Cardiac fibroblast (primary cell): Measurements from ENCODE around the gene PEAR1.

Experiments
- DNase-seq, 2 donors: peaks; one replicate each; pipeline versions ENCODE4 v3.0.0 to v3.0.0-alpha.2; 2010; ENCODE audit warnings: low read depth in 2 of 2
- H3K4me3 ChIP-seq, 2 donors: replicated peaks in 1 of 2; 1 replicate in 1 of 2; 2 replicates in 1 of 2; pipeline ENCODE4 v1.5.1; 2011; ENCODE audit warnings: low read depth in 2 of 2, low read length in 2 of 2, mild to moderate bottlenecking in 2 of 2, moderate library complexity in 1 of 2
- CTCF ChIP-seq: IDR thresholded peaks from one replicate; pipeline ENCODE4 v1.5.1; 2011; ENCODE audit warnings: low read depth, mild to moderate bottlenecking, low read length, inconsistent platforms

The PEAR1 gene

GRCh38 chr1:156864796-156865195 is 28.7 kb upstream of the PEAR1 start:
- no peak for TF ChIP-seq CTCF
- no peak overlapping the region for H3K4me3 ChIP-seq
- no peak for DNase-seq

GRCh38 chr1:156865258-156865657 is 28.3 kb upstream of the PEAR1 start:
- no peak overlapping the region for H3K4me3 ChIP-seq
- DNase-seq = no peak
- no peak for TF ChIP-seq CTCF

GRCh38 chr1:156865865-156866248 is 27.7 kb upstream of the PEAR1 start:
- H3K4me3 ChIP-seq = no peak overlapping the region
- TF ChIP-seq CTCF = no peak

GRCh38 chr1:156866249-156866909 is 27.1 kb upstream of the PEAR1 start:
- TF ChIP-seq CTCF = no peak
- DNase-seq = no peak

More at GRCh38 chr1:156865865-156866248, 27.7 kb upstream of the PEAR1 start:
- no peak for DNase-seq

GRCh38 chr1:156868341-156868740 is 25.2 kb upstream of the PEAR1 start:
- no peak for TF ChIP-seq CTCF
- DNase-seq = no peak
- no peak overlapping the region for H3K4me3 ChIP-seq

More at GRCh38 chr1:156866249-156866909, 27.1 kb upstream of the PEAR1 start:
- H3K4me3 ChIP-seq = no peak overlapping the region

GRCh38 chr1:156869455-156869854 is 24.1 kb upstream of the PEAR1 start:
- H3K4me3 ChIP-seq = no peak overlapping the region
- DNase-seq = no peak
- TF ChIP-seq CTCF = no peak

GRCh38 chr1:156873659-156874058 is 19.9 kb upstream of the PEAR1 start:
- DNase-seq = no peak
- TF ChIP-seq CTCF = no peak
- no peak overlapping the region for H3K4me3 ChIP-seq
